CD4-positive, alpha-beta T cell treated with Interleukin-2 at 100 ng/mL for 4 hours (primary cell): ENCODE measurements around the gene SDR42E1.
A peak's percentile ranks its signal among the peaks of the same experiment; 100 is the strongest.

Experiments
- DNase-seq: peaks from one replicate; pipeline ENCODE4 v3.0.0-alpha.2; 2020; ENCODE audit warnings: low spot score

Gene SDR42E1

DNA sequence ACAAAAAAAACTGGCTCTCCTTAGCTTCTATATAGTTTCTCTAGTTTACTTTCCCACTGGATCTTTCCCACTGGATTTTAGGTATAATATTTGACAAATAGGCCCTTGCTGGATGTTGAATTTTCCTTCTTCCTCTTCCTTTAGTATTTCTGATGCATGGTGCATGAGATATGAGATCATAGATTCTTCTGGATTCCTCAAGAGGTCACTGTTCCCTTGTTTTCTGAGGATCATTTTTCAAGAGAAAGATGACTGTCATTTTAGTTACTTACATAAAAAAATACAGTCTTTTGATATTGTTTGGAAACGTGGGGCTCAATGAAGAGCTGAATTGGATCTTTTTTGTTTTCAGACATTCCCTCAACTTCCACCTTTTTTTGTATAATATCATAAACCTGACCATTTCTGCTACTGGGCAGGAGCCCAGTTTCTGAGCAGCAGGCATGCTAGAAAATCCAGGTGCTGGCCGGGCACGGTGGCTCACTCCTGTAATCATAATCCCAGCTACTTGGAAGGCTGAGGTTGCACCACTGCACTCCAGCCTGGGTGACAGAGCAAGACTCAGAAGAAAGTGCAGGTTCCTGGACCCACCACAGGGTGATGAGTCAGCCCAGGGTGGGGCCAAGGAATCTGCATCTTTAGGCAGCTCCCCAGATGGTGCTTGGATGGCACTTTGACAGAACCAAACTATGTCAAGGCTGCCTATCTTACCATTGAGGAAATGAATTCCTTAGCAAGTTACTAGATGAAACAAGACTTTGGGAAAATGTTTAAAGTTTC, 70.3 kb downstream of the SDR42E1 start:
- peak; percentile 11 for DNase-seq

GRCh38 chr16:81939164-81940056, 71.9 kb downstream of the SDR42E1 start:
- no peak for DNase-seq
